ENCODE results near the gene SLC22A25. TPM values are rescaled to one million over a fixed set of nuclear protein-coding genes. Genes with fewer than 3 reads are reported as not detected.
"Not testable (repeated sequence)": the region's sequence is repeated elsewhere in the genome, so short reads cannot be mapped to it uniquely, and the experiment has no call there.

Gene SLC22A25
- polyA plus RNA-seq, 1 donor = 0.01 TPM

GRCh38 chr11:63250162-63251050 is 7.0 kb upstream of the SLC22A25 start:
- Histone ChIP-seq H3K9me3 (ENCODE audit: control insufficient read depth, low read depth, low read length) (no peaks in the 10 kb centered on the region), H3K4me1 (ENCODE audit: control insufficient read depth, insufficient read depth, low read length) (no peaks in the 10 kb centered on the region), H3K4me3 (ENCODE audit: low read length) (no peak overlapping the region), H3K27me3 (ENCODE audit: control insufficient read depth, insufficient read depth, low read length) (no peaks in the 10 kb centered on the region), H3K27ac (ENCODE audit: low read length) (no peak overlapping the region), H3K36me3 (ENCODE audit: control insufficient read depth, insufficient read depth, low read length) (no peaks in the 10 kb centered on the region)
- 100% methylated on average over 1 of the region's 5 CpGs for WGBS (ENCODE audit: insufficient coverage, low lambda C conversion rate)
- no peak for DNase-seq

- 100% methylated on average over 2 of the region's 3 CpGs for WGBS (ENCODE audit: insufficient coverage, low lambda C conversion rate)
- no peak overlapping the region for H3K4me3 ChIP-seq (ENCODE audit: low read length)
- no peaks in the 10 kb centered on the region for H3K4me1 ChIP-seq (ENCODE audit: control insufficient read depth, insufficient read depth, low read length)
- no peaks in the 10 kb centered on the region for H3K27me3 ChIP-seq (ENCODE audit: control insufficient read depth, insufficient read depth, low read length)
- no peaks in the 10 kb centered on the region for H3K36me3 ChIP-seq (ENCODE audit: control insufficient read depth, insufficient read depth, low read length)
- no peaks in the 10 kb centered on the region for H3K9me3 ChIP-seq (ENCODE audit: control insufficient read depth, low read depth, low read length)
- H3K27ac ChIP-seq (ENCODE audit: low read length) = no peak overlapping the region
- DNase-seq = no peak
These were observed 5.6 kb upstream of the SLC22A25 start for GRCh38 chr11:63248966-63249365.

GRCh38 chr11:63247237-63248002 is 4.0 kb upstream of the SLC22A25 start:
- not testable (repeated sequence) for H3K4me3 ChIP-seq (ENCODE audit: low read length); H3K27me3 ChIP-seq (ENCODE audit: control insufficient read depth, insufficient read depth, low read length); H3K36me3 ChIP-seq (ENCODE audit: control insufficient read depth, insufficient read depth, low read length); H3K9me3 ChIP-seq (ENCODE audit: control insufficient read depth, low read depth, low read length); H3K4me1 ChIP-seq (ENCODE audit: control insufficient read depth, insufficient read depth, low read length); H3K27ac ChIP-seq (ENCODE audit: low read length)
- DNase-seq = peak in 1 of 2 donors; percentile 9
- 20% methylated on average over 1 of the region's 7 CpGs for WGBS (ENCODE audit: insufficient coverage, low lambda C conversion rate)

GRCh38 chr11:63246045-63246444 is 2.6 kb upstream of the SLC22A25 start:
- Histone ChIP-seq H3K4me1 (ENCODE audit: control insufficient read depth, insufficient read depth, low read length) (peaks cover 3% of the 10 kb centered on the region), H3K4me3 (ENCODE audit: low read length) (no peak overlapping the region), H3K36me3 (ENCODE audit: control insufficient read depth, insufficient read depth, low read length) (no peaks in the 10 kb centered on the region), H3K9me3 (ENCODE audit: control insufficient read depth, low read depth, low read length) (no peaks in the 10 kb centered on the region), H3K27ac (ENCODE audit: low read length) (no peak overlapping the region), H3K27me3 (ENCODE audit: control insufficient read depth, insufficient read depth, low read length) (no peaks in the 10 kb centered on the region)
- no CpG with 5 or more reads among the region's 1 CpG for WGBS (ENCODE audit: insufficient coverage, low lambda C conversion rate)
- DNase-seq = no peak

- WGBS (ENCODE audit: insufficient coverage, low lambda C conversion rate) = no CpG with 5 or more reads among the region's 2 CpGs
- Histone ChIP-seq H3K36me3 (ENCODE audit: control insufficient read depth, insufficient read depth, low read length) (no peaks in the 10 kb centered on the region), H3K9me3 (ENCODE audit: control insufficient read depth, low read depth, low read length) (no peaks in the 10 kb centered on the region), H3K27ac (ENCODE audit: low read length) (no peak overlapping the region), H3K4me1 (ENCODE audit: control insufficient read depth, insufficient read depth, low read length) (peaks cover 9% of the 10 kb centered on the region), H3K27me3 (ENCODE audit: control insufficient read depth, insufficient read depth, low read length) (no peaks in the 10 kb centered on the region), H3K4me3 (ENCODE audit: low read length) (no peak overlapping the region)
- DNase-seq = no peak
These were observed 1.5 kb upstream of the SLC22A25 start for GRCh38 chr11:63244862-63245261.

- Histone ChIP-seq H3K36me3 (ENCODE audit: control insufficient read depth, insufficient read depth, low read length) (no peaks in the 10 kb centered on the region), H3K4me1 (ENCODE audit: control insufficient read depth, insufficient read depth, low read length) (peaks cover 17% of the 10 kb centered on the region), H3K27me3 (ENCODE audit: control insufficient read depth, insufficient read depth, low read length) (no peaks in the 10 kb centered on the region), H3K27ac (ENCODE audit: low read length) (no peak overlapping the region), H3K9me3 (ENCODE audit: control insufficient read depth, low read depth, low read length) (no peaks in the 10 kb centered on the region), H3K4me3 (ENCODE audit: low read length) (no peak overlapping the region)
- no peak for DNase-seq
- no CpG with 5 or more reads among the region's 5 CpGs for WGBS (ENCODE audit: insufficient coverage, low lambda C conversion rate)
These were observed 1.2 kb downstream of the SLC22A25 start for GRCh38 chr11:63242089-63242781.

GRCh38 chr11:63240791-63241379 is 2.5 kb downstream of the SLC22A25 start:
- no peaks in the 10 kb centered on the region for H3K9me3 ChIP-seq (ENCODE audit: control insufficient read depth, low read depth, low read length)
- H3K36me3 ChIP-seq (ENCODE audit: control insufficient read depth, insufficient read depth, low read length) = no peaks in the 10 kb centered on the region
- no peaks in the 10 kb centered on the region for H3K27me3 ChIP-seq (ENCODE audit: control insufficient read depth, insufficient read depth, low read length)
- H3K4me1 ChIP-seq (ENCODE audit: control insufficient read depth, insufficient read depth, low read length) = peaks cover 17% of the 10 kb centered on the region
- H3K4me3 ChIP-seq (ENCODE audit: low read length) = no peak overlapping the region
- peak in 1 of 2 donors; percentile 40 for DNase-seq
- no peak overlapping the region for H3K27ac ChIP-seq (ENCODE audit: low read length)

GRCh38 chr11:63240098-63240497 is 3.3 kb downstream of the SLC22A25 start:
- H3K4me1 ChIP-seq (ENCODE audit: control insufficient read depth, insufficient read depth, low read length) = peaks cover 17% of the 10 kb centered on the region

GRCh38 chr11:63239254-63239653 is 4.1 kb downstream of the SLC22A25 start:
- H3K27me3 ChIP-seq (ENCODE audit: control insufficient read depth, insufficient read depth, low read length) = no peaks in the 10 kb centered on the region

More at GRCh38 chr11:63240098-63240497, 3.3 kb downstream of the SLC22A25 start:
- no peaks in the 10 kb centered on the region for H3K9me3 ChIP-seq (ENCODE audit: control insufficient read depth, low read depth, low read length)
- no peaks in the 10 kb centered on the region for H3K36me3 ChIP-seq (ENCODE audit: control insufficient read depth, insufficient read depth, low read length)
- DNase-seq = no peak
- H3K27ac ChIP-seq (ENCODE audit: low read length) = no peak overlapping the region
- H3K27me3 ChIP-seq (ENCODE audit: control insufficient read depth, insufficient read depth, low read length) = no peaks in the 10 kb centered on the region
- no peak overlapping the region for H3K4me3 ChIP-seq (ENCODE audit: low read length)
- 83% methylated on average over 1 of the region's 1 CpG for WGBS (ENCODE audit: insufficient coverage, low lambda C conversion rate)

GRCh38 chr11:63237413-63237812 is 6.0 kb downstream of the SLC22A25 start:
- H3K9me3 ChIP-seq (ENCODE audit: control insufficient read depth, low read depth, low read length) = no peaks in the 10 kb centered on the region
- no peak overlapping the region for H3K4me3 ChIP-seq (ENCODE audit: low read length)
- H3K27me3 ChIP-seq (ENCODE audit: control insufficient read depth, insufficient read depth, low read length) = no peaks in the 10 kb centered on the region
- no peak overlapping the region for H3K27ac ChIP-seq (ENCODE audit: low read length)
- DNase-seq = no peak
- H3K36me3 ChIP-seq (ENCODE audit: control insufficient read depth, insufficient read depth, low read length) = no peaks in the 10 kb centered on the region
- H3K4me1 ChIP-seq (ENCODE audit: control insufficient read depth, insufficient read depth, low read length) = peaks cover 17% of the 10 kb centered on the region

More at GRCh38 chr11:63239254-63239653, 4.1 kb downstream of the SLC22A25 start:
- Histone ChIP-seq H3K4me1 (ENCODE audit: control insufficient read depth, insufficient read depth, low read length) (peaks cover 17% of the 10 kb centered on the region), H3K9me3 (ENCODE audit: control insufficient read depth, low read depth, low read length) (no peaks in the 10 kb centered on the region), H3K4me3 (ENCODE audit: low read length) (no peak overlapping the region), H3K27ac (ENCODE audit: low read length) (no peak overlapping the region), H3K36me3 (ENCODE audit: control insufficient read depth, insufficient read depth, low read length) (no peaks in the 10 kb centered on the region)
- no peak for DNase-seq
